Ishikawa (cell line): ENCODE measurements around the gene CUTA.

Source experiments
- CEBPB ChIP-seq: IDR thresholded peaks from 2 replicates; pipeline ENCODE4 v1.6.1; 2012
- CREB1 ChIP-seq: IDR thresholded peaks from 2 replicates; pipeline ENCODE4 v1.6.1; 2012; ENCODE audit warnings: low read depth
- EGR1 ChIP-seq: IDR thresholded peaks from 2 replicates; pipeline ENCODE4 v1.6.1; 2012
- EP300 ChIP-seq: IDR thresholded peaks from 2 replicates; pipeline ENCODE4 v1.6.1; 2012; ENCODE audit warnings: borderline replicate concordance
- FOXM1 ChIP-seq: IDR thresholded peaks from 2 replicates; pipeline ENCODE4 v1.6.1; 2012; ENCODE audit warnings: low read depth, borderline replicate concordance
- NFIC ChIP-seq: IDR thresholded peaks from 2 replicates; pipeline ENCODE4 v1.6.1; 2012
- RAD21 ChIP-seq: IDR thresholded peaks from 2 replicates; pipeline ENCODE4 v1.6.1; 2012; ENCODE audit warnings: low read depth
- TAF1 ChIP-seq: IDR thresholded peaks from 2 replicates; pipeline ENCODE4 v1.6.1; 2012; ENCODE audit warnings: low read depth, mild to moderate bottlenecking
- TCF12 ChIP-seq: IDR thresholded peaks from 2 replicates; pipeline ENCODE4 v1.6.1; 2012; ENCODE audit warnings: low read depth
- TEAD4 ChIP-seq: IDR thresholded peaks from 2 replicates; pipeline ENCODE4 v1.6.1; 2012
- ZBTB7A ChIP-seq: IDR thresholded peaks from 2 replicates; pipeline ENCODE4 v1.6.1; 2012; ENCODE audit warnings: low read depth
- TF ChIP-seq, protein P1 (sequence below): IDR thresholded peaks from 2 replicates; pipeline ENCODE4 v1.6.1; 2012
- TF ChIP-seq, protein P2 (sequence below): IDR thresholded peaks from 2 replicates; pipeline ENCODE4 v1.6.1; 2012; ENCODE audit warnings: low read depth, mild to moderate bottlenecking
- TF ChIP-seq, protein P3 (sequence below): IDR thresholded peaks from 2 replicates; pipeline ENCODE4 v1.6.1; 2012

CUTA gene

DNA sequence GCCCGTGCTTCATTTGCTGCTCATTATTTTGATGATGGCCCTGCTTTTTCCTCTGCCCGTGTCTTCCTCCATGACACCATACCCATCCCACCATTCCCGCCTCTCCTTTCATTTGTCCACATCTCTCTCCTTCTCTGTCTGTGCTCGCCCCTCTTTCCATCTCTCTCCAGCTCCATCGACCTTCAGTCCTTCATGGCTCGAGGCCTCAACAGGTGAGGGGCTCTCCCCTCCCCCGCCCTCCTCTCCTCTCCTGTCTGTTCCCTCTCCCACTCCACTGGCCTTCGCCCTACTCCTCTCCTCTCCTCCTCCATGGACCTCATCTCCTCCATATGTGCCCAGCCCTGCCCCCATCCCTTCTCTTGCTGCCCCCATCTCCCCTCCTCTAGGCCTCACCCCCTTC lies 24.4 kb upstream of the CUTA start:
- TF ChIP-seq CEBPB (no peak), ZBTB7A (no peak), TEAD4 (no peak), FOXM1 (no peak)
- TF ChIP-seq, protein P1, sequence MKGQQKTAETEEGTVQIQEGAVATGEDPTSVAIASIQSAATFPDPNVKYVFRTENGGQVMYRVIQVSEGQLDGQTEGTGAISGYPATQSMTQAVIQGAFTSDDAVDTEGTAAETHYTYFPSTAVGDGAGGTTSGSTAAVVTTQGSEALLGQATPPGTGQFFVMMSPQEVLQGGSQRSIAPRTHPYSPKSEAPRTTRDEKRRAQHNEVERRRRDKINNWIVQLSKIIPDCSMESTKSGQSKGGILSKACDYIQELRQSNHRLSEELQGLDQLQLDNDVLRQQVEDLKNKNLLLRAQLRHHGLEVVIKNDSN = no peak

DNA sequence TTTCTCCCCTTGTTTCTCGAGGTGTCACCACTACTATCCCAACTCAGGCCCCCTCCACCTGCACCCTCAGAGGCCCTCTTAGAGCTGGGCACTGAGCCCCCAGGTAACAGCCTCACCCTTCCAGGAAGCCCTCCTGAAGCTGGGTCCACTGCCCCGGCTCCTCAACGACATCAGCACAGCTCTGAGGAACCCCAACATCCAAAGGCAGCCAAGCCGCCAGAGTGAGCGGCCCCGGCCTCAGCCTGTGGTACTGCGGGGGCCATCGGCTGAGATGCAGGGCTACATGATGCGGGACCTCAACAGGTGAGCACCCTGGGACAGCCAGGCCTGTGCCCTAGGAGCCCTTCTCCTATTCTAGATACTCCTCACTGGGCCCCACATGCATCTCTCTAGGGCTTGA lies 23.6 kb upstream of the CUTA start:
- TF ChIP-seq RAD21 = no peak

DNA sequence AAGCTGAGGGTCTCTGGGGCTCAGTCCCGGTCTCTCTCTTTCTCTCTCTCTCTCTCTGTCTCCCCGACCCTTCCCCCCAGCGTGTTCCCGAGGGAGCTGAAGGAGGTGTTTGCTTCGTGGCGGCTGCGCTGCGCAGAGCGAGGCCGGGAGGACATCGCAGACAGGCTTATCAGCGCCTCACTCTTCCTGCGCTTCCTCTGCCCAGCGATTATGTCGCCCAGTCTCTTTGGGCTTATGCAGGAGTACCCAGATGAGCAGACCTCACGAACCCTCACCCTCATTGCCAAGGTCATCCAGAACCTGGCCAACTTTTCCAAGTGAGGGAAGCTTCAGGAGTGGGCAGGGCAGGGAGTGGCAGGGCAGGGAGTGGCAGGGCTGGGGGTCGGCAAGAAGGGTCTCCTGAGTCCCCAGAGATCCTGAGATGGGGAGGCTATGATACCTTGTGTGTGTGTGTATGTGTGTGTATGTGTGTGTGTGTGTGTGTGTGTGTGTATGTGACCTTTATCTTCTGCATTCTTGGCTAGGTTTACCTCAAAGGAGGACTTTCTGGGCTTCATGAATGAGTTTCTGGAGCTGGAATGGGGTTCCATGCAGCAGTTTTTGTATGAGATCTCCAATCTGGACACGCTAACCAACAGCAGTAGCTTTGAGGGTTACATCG lies 22.9 kb upstream of the CUTA start:
- no peak for TF ChIP-seq TAF1
- TF ChIP-seq RAD21 = no peak
- TF ChIP-seq EGR1 = no peak
- no peak for TF ChIP-seq EP300
- TF ChIP-seq, protein P2, sequence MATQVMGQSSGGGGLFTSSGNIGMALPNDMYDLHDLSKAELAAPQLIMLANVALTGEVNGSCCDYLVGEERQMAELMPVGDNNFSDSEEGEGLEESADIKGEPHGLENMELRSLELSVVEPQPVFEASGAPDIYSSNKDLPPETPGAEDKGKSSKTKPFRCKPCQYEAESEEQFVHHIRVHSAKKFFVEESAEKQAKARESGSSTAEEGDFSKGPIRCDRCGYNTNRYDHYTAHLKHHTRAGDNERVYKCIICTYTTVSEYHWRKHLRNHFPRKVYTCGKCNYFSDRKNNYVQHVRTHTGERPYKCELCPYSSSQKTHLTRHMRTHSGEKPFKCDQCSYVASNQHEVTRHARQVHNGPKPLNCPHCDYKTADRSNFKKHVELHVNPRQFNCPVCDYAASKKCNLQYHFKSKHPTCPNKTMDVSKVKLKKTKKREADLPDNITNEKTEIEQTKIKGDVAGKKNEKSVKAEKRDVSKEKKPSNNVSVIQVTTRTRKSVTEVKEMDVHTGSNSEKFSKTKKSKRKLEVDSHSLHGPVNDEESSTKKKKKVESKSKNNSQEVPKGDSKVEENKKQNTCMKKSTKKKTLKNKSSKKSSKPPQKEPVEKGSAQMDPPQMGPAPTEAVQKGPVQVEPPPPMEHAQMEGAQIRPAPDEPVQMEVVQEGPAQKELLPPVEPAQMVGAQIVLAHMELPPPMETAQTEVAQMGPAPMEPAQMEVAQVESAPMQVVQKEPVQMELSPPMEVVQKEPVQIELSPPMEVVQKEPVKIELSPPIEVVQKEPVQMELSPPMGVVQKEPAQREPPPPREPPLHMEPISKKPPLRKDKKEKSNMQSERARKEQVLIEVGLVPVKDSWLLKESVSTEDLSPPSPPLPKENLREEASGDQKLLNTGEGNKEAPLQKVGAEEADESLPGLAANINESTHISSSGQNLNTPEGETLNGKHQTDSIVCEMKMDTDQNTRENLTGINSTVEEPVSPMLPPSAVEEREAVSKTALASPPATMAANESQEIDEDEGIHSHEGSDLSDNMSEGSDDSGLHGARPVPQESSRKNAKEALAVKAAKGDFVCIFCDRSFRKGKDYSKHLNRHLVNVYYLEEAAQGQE = no peak

DNA sequence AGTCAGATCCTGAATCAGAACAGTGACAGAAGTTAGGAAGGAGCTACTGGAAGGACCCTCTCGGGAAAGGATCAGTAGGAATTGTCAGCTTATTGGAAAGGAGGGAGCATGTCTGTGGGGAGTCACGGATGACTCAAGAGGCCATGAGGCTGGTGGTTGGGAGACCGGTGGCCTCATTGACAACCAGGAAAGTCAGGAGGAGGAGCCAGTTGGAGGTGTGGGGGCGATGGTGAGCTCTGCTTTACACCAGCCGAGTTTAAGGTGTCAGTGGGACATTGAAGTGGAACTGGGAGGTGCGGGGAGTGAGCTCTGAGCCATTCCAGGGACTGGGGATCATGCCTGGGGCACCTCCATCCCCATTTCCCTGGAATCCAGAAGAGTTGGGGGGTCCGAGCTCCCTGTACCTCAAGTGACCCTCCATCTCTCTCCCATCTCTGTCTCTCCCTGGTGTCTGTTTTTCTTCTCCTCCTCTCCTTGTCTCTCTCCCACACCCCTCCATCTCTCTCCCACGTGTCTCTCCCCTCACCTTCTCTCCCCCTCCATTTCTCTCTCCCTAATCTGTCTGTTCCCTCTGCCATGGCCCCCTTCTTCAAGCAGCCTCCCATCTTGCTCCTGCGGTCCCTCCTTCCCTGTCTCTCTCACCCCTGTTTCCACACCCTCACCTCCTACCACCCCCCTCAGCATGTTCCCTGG lies 22.2 kb upstream of the CUTA start:
- TF ChIP-seq, protein P1 = no peak

DNA sequence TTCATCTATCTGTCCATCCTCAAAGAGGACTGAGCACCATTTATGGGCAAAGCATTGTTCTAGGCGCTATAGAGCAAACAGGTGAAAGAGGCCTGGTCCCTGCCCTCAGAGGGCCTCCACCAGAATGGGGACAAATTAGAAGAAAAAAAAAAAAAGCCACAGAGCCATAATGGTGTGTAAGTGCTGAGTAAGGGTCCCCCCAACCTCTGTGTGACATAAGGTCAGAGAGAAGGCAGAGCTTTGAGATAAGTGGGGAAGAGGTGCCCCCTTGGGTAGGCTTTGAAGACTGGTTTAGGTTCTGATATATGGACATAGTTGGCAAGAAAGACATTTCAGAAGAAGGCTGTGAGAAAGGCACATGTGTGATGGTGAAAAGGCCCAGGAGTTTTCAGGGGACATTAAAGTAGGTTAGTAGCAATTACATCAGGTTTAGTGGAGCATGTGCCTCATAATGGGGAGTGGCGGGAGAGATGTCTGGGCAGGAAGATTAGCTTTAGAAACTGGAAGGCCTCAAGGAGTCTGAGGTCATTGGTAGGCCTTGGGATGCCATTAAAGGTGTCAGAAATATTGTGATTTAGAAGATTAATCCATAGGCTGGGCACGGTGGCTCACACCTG lies 21.2 kb upstream of the CUTA start:
- TF ChIP-seq, protein P3, sequence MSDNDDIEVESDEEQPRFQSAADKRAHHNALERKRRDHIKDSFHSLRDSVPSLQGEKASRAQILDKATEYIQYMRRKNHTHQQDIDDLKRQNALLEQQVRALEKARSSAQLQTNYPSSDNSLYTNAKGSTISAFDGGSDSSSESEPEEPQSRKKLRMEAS = no peak
- TF ChIP-seq CEBPB (no peak), TCF12 (no peak), TAF1 (no peak), RAD21 (no peak), EP300 (no peak), EGR1 (no peak)
- TF ChIP-seq, protein P2 = no peak
- TF ChIP-seq, protein P1 = no peak

DNA sequence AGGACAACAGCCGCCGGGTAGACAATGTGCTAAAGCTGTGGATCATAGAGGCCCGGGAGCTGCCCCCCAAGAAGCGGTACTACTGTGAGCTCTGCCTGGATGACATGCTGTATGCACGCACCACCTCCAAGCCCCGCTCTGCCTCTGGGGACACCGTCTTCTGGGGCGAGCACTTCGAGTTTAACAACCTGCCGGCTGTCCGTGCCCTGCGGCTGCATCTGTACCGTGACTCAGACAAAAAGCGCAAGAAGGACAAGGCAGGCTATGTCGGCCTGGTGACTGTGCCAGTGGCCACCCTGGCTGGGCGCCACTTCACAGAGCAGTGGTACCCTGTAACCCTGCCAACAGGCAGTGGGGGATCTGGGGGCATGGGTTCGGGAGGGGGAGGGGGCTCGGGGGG lies 19.8 kb upstream of the CUTA start:
- TF ChIP-seq NFIC (no peak), CEBPB (no peak)

DNA sequence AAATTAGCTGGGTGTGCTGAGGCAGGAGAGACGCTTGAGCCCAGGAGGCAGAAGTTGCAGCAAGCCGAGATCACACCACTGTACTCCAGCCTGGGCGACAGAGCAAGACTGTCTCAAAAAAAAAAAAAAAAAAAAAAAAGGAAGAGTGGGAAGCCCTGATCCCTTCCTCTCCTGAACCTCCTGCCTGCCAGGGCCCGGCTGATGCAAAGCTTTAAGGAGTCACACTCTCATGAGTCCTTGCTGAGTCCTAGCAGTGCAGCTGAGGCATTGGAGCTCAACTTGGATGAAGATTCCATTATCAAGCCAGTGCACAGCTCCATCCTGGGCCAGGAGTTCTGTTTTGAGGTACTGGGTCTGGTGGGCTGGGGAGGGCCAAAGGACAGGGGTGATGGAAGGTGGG lies 17.1 kb upstream of the CUTA start:
- TF ChIP-seq, protein P1 = no peak
- TF ChIP-seq, protein P2 = no peak
- TF ChIP-seq TCF12 (no peak), FOXM1 (no peak), TEAD4 (no peak), CEBPB (no peak), ZBTB7A (no peak), CREB1 (no peak), EGR1 (no peak), TAF1 (no peak), RAD21 (no peak), NFIC (no peak), EP300 (no peak)
